M059J (cell line): ENCODE data around the gene ZNG1E. TPM values are rescaled to one million over a fixed set of nuclear protein-coding genes. Genes with fewer than 3 reads are reported as not detected.
A peak's percentile ranks its signal among the peaks of the same experiment; 100 is the strongest.
"Not testable (repeated sequence)": the region's sequence is repeated elsewhere in the genome, so short reads cannot be mapped to it uniquely, and the experiment has no call there.

Source experiments
- DNase-seq: peaks from one replicate; pipeline ENCODE4 v3.0.0-alpha.2; 2012; ENCODE audit warnings: low read depth
- total RNA-seq: library from RNA; depleted of rRNA; stranded (reverse); fragments of >200 nt; shearing (Covaris generic); gene quantifications from 2 replicates; pipeline ENCODE4 v1.2.3, GENCODE V29; 2014; rRNA removed

ZNG1E gene
- 21.3 and 29.0 TPM in 2 replicates for total RNA-seq

- peak; percentile 31 for DNase-seq
Observed at GRCh38 chr9:65675589-65676021, at the start of gene ZNG1E. TSS of gene ZNG1E (plus strand) at chr9:65675928. CDS start at chr9:65675977, 49 bp downstream.

- DNase-seq: not testable (repeated sequence)
Observed at GRCh38 chr9:65673579-65673978, 2.1 kb upstream of the ZNG1E start.

- DNase-seq: not testable (repeated sequence)
Observed at GRCh38 chr9:65675018-65675417, 710 bp upstream of the ZNG1E start.

- DNase-seq: not testable (repeated sequence)
Observed at GRCh38 chr9:65676389-65676788, 661 bp downstream of the ZNG1E start.

GRCh38 chr9:65678533-65678932 lies 2.8 kb downstream of the ZNG1E start:
- DNase-seq: not testable (repeated sequence)

- not testable (repeated sequence) for DNase-seq
Observed at GRCh38 chr9:65703550-65703949, 27.8 kb downstream of the ZNG1E start.

GRCh38 chr9:65714445-65714844 lies 38.7 kb downstream of the ZNG1E start:
- DNase-seq: not testable (repeated sequence)

- DNase-seq: not testable (repeated sequence)
Observed at GRCh38 chr9:65737096-65737564, 61.4 kb downstream of the ZNG1E start, which contains the start of gene FOXD4L4. TSS of gene FOXD4L4 (plus strand) at chr9:65737146. CDS start at chr9:65737146, 0 bp downstream.

- DNase-seq: not testable (repeated sequence)
Observed at GRCh38 chr9:65738133-65738532, 62.4 kb downstream of the ZNG1E start.

Other genes with a start within 250 kb of the ZNG1E start
- gene FOXD4L4, start 61.2 kb downstream of the ZNG1E start, total RNA-seq: 0.07 TPM in 1 of 2 replicates, not detected in the other